Kidney (tissue), 14 donors: ENCODE results near the gene FZR1. TPM values are rescaled to one million over a fixed set of nuclear protein-coding genes. Genes with fewer than 3 reads are reported as not detected.
"Not testable (repeated sequence)": the region's sequence is repeated elsewhere in the genome, so short reads cannot be mapped to it uniquely, and the experiment has no call there.

ENCODE experiments used
- DNase-seq, 5 donors: peaks; one replicate each; pipeline ENCODE4 v3.0.0-alpha.2; 2013 to 2020
- FAIRE-seq: peaks from 2 replicates; lab custom pipeline; 2012; peaks lifted over from hg19 to GRCh38; lab: Jason Lieb, UNC
- H3K27ac ChIP-seq, 2 donors: one replicate each; pipeline ENCODE4 v1.7.0; 2013; ENCODE audit warnings: low read depth in 2 of 2, low read length in 2 of 2, inconsistent platforms in 1 of 2
- H3K27me3 ChIP-seq: one replicate; pipeline ENCODE4 v1.7.1; 2013; ENCODE audit warnings: low read length, inconsistent platforms; ENCODE audit not compliant: control insufficient read depth, insufficient read depth
- H3K36me3 ChIP-seq, 3 donors: one replicate each; pipeline versions ENCODE4 v1.7.0 to v1.7.1; 2013; ENCODE audit warnings: low read length in 3 of 3, control low read depth in 1 of 3, inconsistent platforms in 1 of 3; ENCODE audit not compliant: insufficient read depth in 3 of 3, control insufficient read depth in 2 of 3
- H3K4me1 ChIP-seq, 3 donors: one replicate each; pipeline versions ENCODE4 v1.7.0 to v1.7.1; 2013; ENCODE audit warnings: low read length in 3 of 3, inconsistent platforms in 1 of 3, low read depth in 1 of 3; ENCODE audit not compliant: control insufficient read depth in 2 of 3, insufficient read depth in 2 of 3
- H3K4me3 ChIP-seq, 3 donors: one replicate each; pipeline versions ENCODE4 v1.7.0 to v1.8.1; 2013; ENCODE audit warnings: low read length in 3 of 3, control low read depth in 1 of 3, inconsistent platforms in 1 of 3
- H3K9ac ChIP-seq, 3 donors: one replicate each; pipeline versions ENCODE4 v1.7.0 to v1.7.1; 2013; ENCODE audit warnings: low read length in 3 of 3, control low read depth in 1 of 3, inconsistent platforms in 1 of 3
- H3K9me3 ChIP-seq, 3 donors: one replicate each; pipeline versions ENCODE4 v1.7.0 to v1.7.1; 2013; ENCODE audit warnings: low read length in 3 of 3, control low read depth in 1 of 3, inconsistent platforms in 1 of 3; ENCODE audit not compliant: control insufficient read depth in 2 of 3, insufficient read depth in 1 of 3
- intact Hi-C: fragments of 100-400 bp; cut with DNase I; formaldehyde crosslinking; loops from one replicate; pipeline ENCODE4 v1.11.1; 2022
- polyA plus RNA-seq: library from polyadenylated mRNA; stranded (reverse); fragments of 350-450 nt; fragmentation: Illumina TruSeq; extraction: RNeasy Lipid Tissue Mini Kit (QIAGEN cat#74804); gene quantifications from one replicate; pipeline ENCODE4 v1.2.3, GENCODE V29; 2014; ENCODE audit warnings: low read depth, low replicate concordance; ENCODE audit not compliant: insufficient read depth
- total RNA-seq: library from RNA; stranded (reverse); fragmentation: NEBNext Ultra II Directional; extraction: Animal tissue kit (Norgen Biotek cat#: 25700); gene quantifications from one replicate; pipeline ENCODE4 v1.2.1, GENCODE V29; 2021
- TF ChIP-seq, protein P1 (sequence below): IDR thresholded peaks from 3 replicates; pipeline ENCODE4 v1.5.1; 2012; ENCODE audit warnings: mild to moderate bottlenecking, moderate library complexity, borderline replicate concordance; ENCODE audit not compliant: insufficient read depth; ENCODE audit errors: extremely low read depth
- donor health status: control.
- donor health status: control.
- donor health status: control.
- donor health status: control.
- donor health status: control.
- donor health status: DM: yes; HTN: yes; CAD: no.
- donor health status: Normal renal cell carcinoma (clear cell type).

FZR1 gene
- total and polyA plus RNA-seq, 2 donors from 2014 or later: 28.4 to 48.0 TPM

GRCh38 chr19:3565139-3565538, 59.0 kb downstream of the FZR1 start:
- H3K36me3 ChIP-seq: no peaks in the 10 kb centered on the region
- no peaks in the 10 kb centered on the region for H3K27me3 ChIP-seq
- H3K9ac ChIP-seq: no peak overlapping the region
- intact Hi-C loops: no loop called here
- no peak overlapping the region for H3K4me3 ChIP-seq
- FAIRE-seq (no peak), DNase-seq (peak in 1 of 5 donors; percentile 25)
- no peaks in the 10 kb centered on the region for H3K9me3 ChIP-seq
- no peaks in the 10 kb centered on the region for H3K4me1 ChIP-seq
- TF ChIP-seq, protein P1, sequence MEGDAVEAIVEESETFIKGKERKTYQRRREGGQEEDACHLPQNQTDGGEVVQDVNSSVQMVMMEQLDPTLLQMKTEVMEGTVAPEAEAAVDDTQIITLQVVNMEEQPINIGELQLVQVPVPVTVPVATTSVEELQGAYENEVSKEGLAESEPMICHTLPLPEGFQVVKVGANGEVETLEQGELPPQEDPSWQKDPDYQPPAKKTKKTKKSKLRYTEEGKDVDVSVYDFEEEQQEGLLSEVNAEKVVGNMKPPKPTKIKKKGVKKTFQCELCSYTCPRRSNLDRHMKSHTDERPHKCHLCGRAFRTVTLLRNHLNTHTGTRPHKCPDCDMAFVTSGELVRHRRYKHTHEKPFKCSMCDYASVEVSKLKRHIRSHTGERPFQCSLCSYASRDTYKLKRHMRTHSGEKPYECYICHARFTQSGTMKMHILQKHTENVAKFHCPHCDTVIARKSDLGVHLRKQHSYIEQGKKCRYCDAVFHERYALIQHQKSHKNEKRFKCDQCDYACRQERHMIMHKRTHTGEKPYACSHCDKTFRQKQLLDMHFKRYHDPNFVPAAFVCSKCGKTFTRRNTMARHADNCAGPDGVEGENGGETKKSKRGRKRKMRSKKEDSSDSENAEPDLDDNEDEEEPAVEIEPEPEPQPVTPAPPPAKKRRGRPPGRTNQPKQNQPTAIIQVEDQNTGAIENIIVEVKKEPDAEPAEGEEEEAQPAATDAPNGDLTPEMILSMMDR: no peak
- H3K27ac ChIP-seq: no peak overlapping the region

- H3K9ac ChIP-seq, H3K36me3 ChIP-seq, H3K4me1 ChIP-seq, H3K27ac ChIP-seq, H3K9me3 ChIP-seq, H3K27me3 ChIP-seq, FAIRE-seq, DNase-seq, intact Hi-C loops, H3K4me3 ChIP-seq: not testable (repeated sequence)
These were observed 63.9 kb downstream of the FZR1 start for GRCh38 chr19:3570042-3570441.

DNA sequence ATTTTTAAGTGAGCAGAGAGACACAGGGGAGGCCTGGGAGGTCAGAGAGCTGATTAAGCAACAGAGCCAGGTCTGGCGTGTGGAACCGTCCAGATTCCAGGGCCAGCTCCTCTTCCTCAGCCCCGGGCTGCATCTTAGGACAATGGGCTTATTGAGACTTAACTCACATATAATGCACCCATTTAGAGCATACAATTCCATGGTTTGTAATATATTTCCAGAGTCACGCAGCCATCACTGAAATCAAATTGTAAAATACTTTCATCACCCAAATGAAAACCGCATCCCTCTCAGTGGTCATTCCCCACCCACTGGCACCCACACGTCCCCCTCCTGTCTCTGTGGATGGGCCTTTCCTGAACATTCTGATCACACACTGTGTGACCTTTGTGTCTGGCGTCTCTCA, 64.5 kb downstream of the FZR1 start:
- DNase-seq (no peak), FAIRE-seq (no peak)
- no peaks in the 10 kb centered on the region for H3K27me3 ChIP-seq
- intact Hi-C loops: no loop called here
- TF ChIP-seq, protein P1: no peak
- H3K9ac ChIP-seq: no peak overlapping the region
- no peak overlapping the region for H3K27ac ChIP-seq
- H3K4me1 ChIP-seq: peaks cover 0 to 4% (median 3%) of the 10 kb centered on the region in 3 donors
- no peaks in the 10 kb centered on the region for H3K9me3 ChIP-seq
- H3K4me3 ChIP-seq: no peak overlapping the region
- H3K36me3 ChIP-seq: peaks cover 0 to 2% (median 0%) of the 10 kb centered on the region in 3 donors

GRCh38 chr19:3572132-3572854, 66.2 kb downstream of the FZR1 start:
- Histone ChIP-seq H3K4me3 (peak overlapping the region; percentile 60 to 74 (median 64)), H3K9me3 (no peaks in the 10 kb centered on the region), H3K27me3 (no peaks in the 10 kb centered on the region), H3K36me3 (peaks cover 0 to 2% (median 0%) of the 10 kb centered on the region in 3 donors), H3K4me1 (peaks cover 0 to 4% (median 3%) of the 10 kb centered on the region in 3 donors), H3K9ac (peak overlapping the region; percentile 20 to 53 (median 29)), H3K27ac (peak overlapping the region in 1 of 2 donors; percentile 37)
- TF ChIP-seq, protein P1: no peak
- FAIRE-seq (peak; percentile 98), DNase-seq (peak; percentile 100)
- intact Hi-C loops: no loop called here
